Dorsolateral prefrontal cortex (tissue), 118 donors: ENCODE measurements around the gene RPL22. TPM values are rescaled to one million over a fixed set of nuclear protein-coding genes. Genes with fewer than 3 reads are reported as not detected.

Source experiments
- total RNA-seq, 120 experiments: library from RNA; stranded (reverse); gene quantifications; one replicate each; pipeline versions ENCODE4 v1.2.3 to v1.2.4, GENCODE V29; 2022

RPL22 gene
- total RNA-seq, 120 experiments from 2014 or later = 111 to 227 (median 176) TPM

Other genes starting within 250 kb of the RPL22 start
- 10 to 100 TPM; 19.7 to 55.4 (median 34.0) TPM for gene NPHP4, start 207.2 kb downstream of the RPL22 start, total RNA-seq
- gene KCNAB2, start 153.7 kb downstream of the RPL22 start, total RNA-seq = 100 to 1,000 TPM in 119 of 120 experiments, 10 to 100 TPM in 1; 82.3 to 377 (median 285) TPM
- 100 to 1,000 TPM in 111 of 120 experiments, 10 to 100 TPM in 9; 40.0 to 225 (median 141) TPM for gene CHD5, start 19.3 kb downstream of the RPL22 start, total RNA-seq
- gene RNF207, start 6.5 kb upstream of the RPL22 start, total RNA-seq = 10 to 100 TPM in 118 of 120 experiments, 1 to 10 TPM in 2; 7.4 to 42.1 (median 22.0) TPM
- gene ICMT, start 36.4 kb upstream of the RPL22 start, total RNA-seq = 10 to 100 TPM; 19.9 to 47.2 (median 31.3) TPM
- not detected for gene HES3, start 44.6 kb upstream of the RPL22 start, total RNA-seq
- gene GPR153, start 61.5 kb upstream of the RPL22 start, total RNA-seq = 10 to 100 TPM in 68 of 120 experiments, 1 to 10 TPM in 52; 2.3 to 20.2 (median 10.3) TPM
- gene ACOT7, start 194.2 kb upstream of the RPL22 start, total RNA-seq = 100 to 1,000 TPM in 112 of 120 experiments, 10 to 100 TPM in 8; 67.4 to 236 (median 171) TPM
- under 1 TPM in 4 of 120 experiments, not detected in 116; 0.13 to 0.39 (median 0.26) TPM for gene HES2, start 220.3 kb upstream of the RPL22 start, total RNA-seq
- gene ESPN, start 225.2 kb upstream of the RPL22 start, total RNA-seq = 1 to 10 TPM in 40 of 120 experiments, under 1 TPM in 23, not detected in 57; 0.26 to 5.3 (median 1.2) TPM